ENCODE data around the gene TLE4. TPM values are rescaled to one million over a fixed set of nuclear protein-coding genes. Genes with fewer than 3 reads are reported as not detected.
"Not testable (repeated sequence)": the region's sequence is repeated elsewhere in the genome, so short reads cannot be mapped to it uniquely, and the experiment has no call there.

TLE4 gene
- total RNA-seq, 3 donors from 2014 or later (not counting 1 experiment from before 2014, with no cell fraction given): 214 to 240 (median 220) TPM

DNA sequence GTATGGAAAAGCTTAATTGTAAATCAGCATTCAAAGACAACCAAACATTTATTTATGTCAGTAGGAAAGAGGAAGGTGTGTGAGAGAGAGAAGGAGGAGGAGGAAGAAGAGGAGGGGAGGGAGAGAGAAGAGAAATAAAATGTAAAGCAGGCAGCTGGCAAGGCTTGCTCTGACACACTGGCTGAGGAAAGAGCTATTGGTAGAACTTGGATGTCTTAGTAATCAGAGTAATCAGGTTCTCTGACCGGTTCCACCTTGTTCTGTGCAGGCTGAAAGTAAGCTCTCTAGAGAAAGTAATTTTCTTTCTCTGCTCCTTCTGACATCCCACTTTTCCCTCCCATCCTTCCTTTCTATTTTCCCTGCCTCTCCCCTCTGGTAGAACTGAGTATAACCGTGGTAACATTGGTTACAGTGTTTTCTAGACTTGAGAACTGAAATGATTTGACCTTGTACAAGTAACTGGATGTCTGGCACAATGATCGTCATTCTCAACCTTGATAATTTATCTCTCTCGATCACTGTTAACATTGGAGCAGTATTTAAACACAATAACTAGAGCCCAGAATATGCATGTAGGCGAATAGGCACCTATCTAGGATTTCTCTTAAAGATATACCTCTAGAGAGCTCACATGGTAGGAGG is 33.3 kb downstream of the TLE4 start:
- H3K27ac ChIP-seq (ENCODE audit: low read length): no peak overlapping the region
- Mint-ChIP-seq H3K9me3 (peaks cover 0 to 2% of the 10 kb centered on the region in 2 donors), H3K4me1 (peaks cover 21 to 49% of the 10 kb centered on the region in 2 donors), H3K4me3 (no peak overlapping the region), H3K36me3 (no peaks in the 10 kb centered on the region), H3K27ac (no peak overlapping the region), H3K27me3 (ENCODE audit: low read depth in 2 of 2) (no peaks in the 10 kb centered on the region)
- intact Hi-C loops (cut with micrococcal nuclease): no loop called here
- TF ChIP-seq, protein P1, sequence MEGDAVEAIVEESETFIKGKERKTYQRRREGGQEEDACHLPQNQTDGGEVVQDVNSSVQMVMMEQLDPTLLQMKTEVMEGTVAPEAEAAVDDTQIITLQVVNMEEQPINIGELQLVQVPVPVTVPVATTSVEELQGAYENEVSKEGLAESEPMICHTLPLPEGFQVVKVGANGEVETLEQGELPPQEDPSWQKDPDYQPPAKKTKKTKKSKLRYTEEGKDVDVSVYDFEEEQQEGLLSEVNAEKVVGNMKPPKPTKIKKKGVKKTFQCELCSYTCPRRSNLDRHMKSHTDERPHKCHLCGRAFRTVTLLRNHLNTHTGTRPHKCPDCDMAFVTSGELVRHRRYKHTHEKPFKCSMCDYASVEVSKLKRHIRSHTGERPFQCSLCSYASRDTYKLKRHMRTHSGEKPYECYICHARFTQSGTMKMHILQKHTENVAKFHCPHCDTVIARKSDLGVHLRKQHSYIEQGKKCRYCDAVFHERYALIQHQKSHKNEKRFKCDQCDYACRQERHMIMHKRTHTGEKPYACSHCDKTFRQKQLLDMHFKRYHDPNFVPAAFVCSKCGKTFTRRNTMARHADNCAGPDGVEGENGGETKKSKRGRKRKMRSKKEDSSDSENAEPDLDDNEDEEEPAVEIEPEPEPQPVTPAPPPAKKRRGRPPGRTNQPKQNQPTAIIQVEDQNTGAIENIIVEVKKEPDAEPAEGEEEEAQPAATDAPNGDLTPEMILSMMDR (IDR thresholded peaks at IDR 0.05): no peak
- no peak for DNase-seq
- no peak overlapping the region for H3K4me3 ChIP-seq (ENCODE audit: low read length)
- no peaks in the 10 kb centered on the region for H3K9me3 ChIP-seq (ENCODE audit: control insufficient read depth, insufficient read depth, low read length)
- peak; percentile 32 to 58 (median 34) for ATAC-seq
- no peaks in the 10 kb centered on the region for H3K27me3 ChIP-seq (ENCODE audit: control insufficient read depth, insufficient read depth, low read length)
- no peaks in the 10 kb centered on the region for H3K36me3 ChIP-seq (ENCODE audit: control insufficient read depth, insufficient read depth, low read length)
- WGBS (ENCODE audit: insufficient coverage): 52% methylated on average over 3 of the region's 5 CpGs
- H3K4me1 ChIP-seq (ENCODE audit: control insufficient read depth, insufficient read depth, low read length): peaks cover 6% of the 10 kb centered on the region

DNA sequence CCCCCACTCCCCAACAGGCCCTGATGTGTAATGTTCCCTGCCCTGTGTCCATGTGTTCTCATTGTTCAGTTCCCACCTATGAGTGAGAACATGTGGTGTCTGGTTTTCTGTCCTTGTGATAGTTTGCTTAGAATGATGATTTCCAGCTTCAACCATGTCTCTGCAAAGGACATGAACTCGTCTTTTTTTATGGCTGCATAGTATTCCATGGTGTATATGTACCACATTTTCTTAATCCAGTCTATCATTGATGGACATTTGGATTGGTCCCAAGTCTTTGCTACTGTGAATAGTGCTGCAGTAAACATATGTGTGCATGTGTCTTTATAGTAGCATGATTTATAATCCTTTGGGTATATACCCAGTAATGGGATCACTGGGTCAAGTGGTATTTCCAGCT is 34.8 kb downstream of the TLE4 start:
- no CpG with 5 or more reads among the region's 1 CpG for WGBS (ENCODE audit: insufficient coverage)
- Mint-ChIP-seq H3K4me3 (peak overlapping the region; percentile 17), H3K4me1 (peaks cover 26 to 47% of the 10 kb centered on the region in 2 donors), H3K27ac (peak overlapping the region in 1 of 2 donors; percentile 43)
- not testable (repeated sequence) for H3K4me1 ChIP-seq (ENCODE audit: control insufficient read depth, insufficient read depth, low read length); H3K9me3 Mint-ChIP-seq; ATAC-seq; DNase-seq; H3K4me3 ChIP-seq (ENCODE audit: low read length); H3K27me3 ChIP-seq (ENCODE audit: control insufficient read depth, insufficient read depth, low read length); H3K36me3 Mint-ChIP-seq; H3K9me3 ChIP-seq (ENCODE audit: control insufficient read depth, insufficient read depth, low read length); H3K36me3 ChIP-seq (ENCODE audit: control insufficient read depth, insufficient read depth, low read length); H3K27me3 Mint-ChIP-seq (ENCODE audit: low read depth in 2 of 2); H3K27ac ChIP-seq (ENCODE audit: low read length)
- intact Hi-C loops (cut with micrococcal nuclease): loop anchor here (1.0 kb wide), 1 partner anchor 18 kb away; no protein-coding TSS in a partner anchor

DNA sequence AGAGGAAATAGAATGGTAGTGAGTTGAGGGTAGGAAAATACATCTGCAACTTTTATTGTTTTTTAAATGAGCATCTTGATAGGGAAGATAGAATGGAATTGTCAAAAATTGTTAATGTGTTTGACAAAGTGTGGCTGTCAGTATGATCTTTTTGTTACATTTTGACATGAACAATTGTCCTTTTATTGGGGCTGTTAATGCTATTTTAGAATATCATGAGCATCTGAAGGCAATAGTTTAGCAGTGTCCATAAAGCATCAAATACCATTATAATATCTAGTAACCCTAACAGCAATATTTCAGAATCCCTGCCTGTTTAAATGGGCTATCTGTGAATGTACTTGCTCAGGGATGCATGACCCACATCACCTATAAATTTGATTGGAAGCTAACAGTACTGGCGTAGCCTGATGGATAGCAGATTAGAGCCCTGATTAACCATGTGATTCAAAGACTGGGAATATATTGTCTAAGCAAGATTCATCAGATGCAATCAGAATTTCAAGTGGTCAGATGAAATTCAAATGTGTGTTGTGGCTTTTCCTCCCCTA is 37.8 kb downstream of the TLE4 start:
- Histone ChIP-seq H3K36me3 (ENCODE audit: control insufficient read depth, insufficient read depth, low read length) (no peaks in the 10 kb centered on the region), H3K9me3 (ENCODE audit: control insufficient read depth, insufficient read depth, low read length) (no peaks in the 10 kb centered on the region), H3K27ac (ENCODE audit: low read length) (no peak overlapping the region), H3K27me3 (ENCODE audit: control insufficient read depth, insufficient read depth, low read length) (no peaks in the 10 kb centered on the region), H3K4me1 (ENCODE audit: control insufficient read depth, insufficient read depth, low read length) (peaks cover 2% of the 10 kb centered on the region), H3K4me3 (ENCODE audit: low read length) (no peak overlapping the region)
- DNase-seq: no peak
- H3K27ac Mint-ChIP-seq: no peak overlapping the region
- no peak overlapping the region for H3K4me3 Mint-ChIP-seq
- intact Hi-C loops (cut with micrococcal nuclease): no loop called here
- H3K27me3 Mint-ChIP-seq (ENCODE audit: low read depth in 2 of 2): no peaks in the 10 kb centered on the region
- WGBS (ENCODE audit: insufficient coverage): 100% methylated on average over 1 of the region's 1 CpG
- no peaks in the 10 kb centered on the region for H3K36me3 Mint-ChIP-seq
- ATAC-seq: no peak
- H3K9me3 Mint-ChIP-seq: peaks cover 0 to 2% of the 10 kb centered on the region in 2 donors
- H3K4me1 Mint-ChIP-seq: peaks cover 47 to 69% of the 10 kb centered on the region in 2 donors
- TF ChIP-seq, protein P1 (IDR thresholded peaks at IDR 0.05): no peak

DNA sequence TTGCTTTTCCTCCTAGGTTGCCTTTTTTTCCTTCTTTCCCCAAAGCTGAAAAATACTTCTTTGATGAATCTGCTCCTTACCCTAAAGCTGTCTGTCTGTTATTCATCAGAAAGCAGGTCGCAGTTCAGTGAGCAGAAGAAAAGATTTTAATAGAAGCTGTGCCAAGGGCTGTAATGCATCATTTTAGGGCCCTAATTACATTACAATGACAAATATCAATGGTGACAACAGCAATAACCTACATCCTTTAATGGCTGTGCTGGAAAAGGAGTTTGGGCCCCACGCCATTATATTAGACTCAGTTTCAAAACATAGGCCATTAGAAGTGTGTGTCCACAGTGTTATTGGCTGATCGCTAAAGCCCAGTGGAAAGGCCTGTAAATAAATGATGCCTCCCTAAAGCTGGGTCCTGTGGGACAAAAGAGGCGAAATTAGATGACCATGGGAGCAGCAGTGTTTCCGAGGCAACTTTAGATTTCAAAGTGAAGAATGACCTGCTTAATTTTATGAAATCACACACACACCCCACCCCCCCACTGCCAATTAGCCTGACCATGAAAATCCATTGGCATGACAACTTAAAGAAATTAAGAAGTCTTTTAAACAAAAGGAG is 38.4 kb downstream of the TLE4 start:
- no peak for ATAC-seq
- no peak for DNase-seq
- Mint-ChIP-seq H3K36me3 (no peaks in the 10 kb centered on the region), H3K4me3 (no peak overlapping the region), H3K27me3 (ENCODE audit: low read depth in 2 of 2) (no peaks in the 10 kb centered on the region), H3K9me3 (peaks cover 0 to 2% of the 10 kb centered on the region in 2 donors), H3K4me1 (peaks cover 52 to 75% of the 10 kb centered on the region in 2 donors), H3K27ac (no peak overlapping the region)
- Histone ChIP-seq H3K9me3 (ENCODE audit: control insufficient read depth, insufficient read depth, low read length) (no peaks in the 10 kb centered on the region), H3K36me3 (ENCODE audit: control insufficient read depth, insufficient read depth, low read length) (no peaks in the 10 kb centered on the region), H3K27ac (ENCODE audit: low read length) (no peak overlapping the region), H3K4me3 (ENCODE audit: low read length) (no peak overlapping the region), H3K27me3 (ENCODE audit: control insufficient read depth, insufficient read depth, low read length) (no peaks in the 10 kb centered on the region), H3K4me1 (ENCODE audit: control insufficient read depth, insufficient read depth, low read length) (no peaks in the 10 kb centered on the region)
- intact Hi-C loops (cut with micrococcal nuclease): no loop called here
- TF ChIP-seq, protein P1 (IDR thresholded peaks at IDR 0.05): no peak
- WGBS (ENCODE audit: insufficient coverage): 82% methylated on average over 5 of the region's 5 CpGs

All from natural killer cell (primary cell).